Endothelial cell of umbilical vein (primary cell): Measurements from ENCODE around the gene NALCN.

ENCODE experiments used
- CTCF ChIP-seq, 2 donors: IDR thresholded peaks; 1 replicate in 1 of 2; 2 replicates in 1 of 2; pipeline ENCODE4 v1.5.1; 2011; ENCODE audit warnings: low read length in 2 of 2, mild to moderate bottlenecking in 2 of 2, moderate library complexity in 2 of 2, control low read depth in 1 of 2, inconsistent platforms in 1 of 2, low read depth in 1 of 2; ENCODE audit not compliant: insufficient read depth in 1 of 2; ENCODE audit errors: extremely low read depth in 1 of 2
- EZH2 ChIP-seq: IDR thresholded peaks from 2 replicates; pipeline ENCODE4 v1.6.1; 2012; ENCODE audit warnings: borderline replicate concordance, low read depth, mild to moderate bottlenecking, moderate library complexity, low read length, inconsistent platforms; ENCODE audit not compliant: severe bottlenecking
- FOS ChIP-seq: IDR thresholded peaks from 2 replicates; pipeline ENCODE4 v1.6.1; 2011; ENCODE audit warnings: mild to moderate bottlenecking, low read length, moderate library complexity, borderline replicate concordance; ENCODE audit not compliant: insufficient read depth
- JUN ChIP-seq: IDR thresholded peaks from 2 replicates; pipeline ENCODE4 v1.6.1; 2011; ENCODE audit warnings: borderline replicate concordance, low read depth; ENCODE audit not compliant: insufficient read length, insufficient read depth
- MYC ChIP-seq: IDR thresholded peaks from one replicate; pipeline ENCODE4 v1.6.1; 2011; ENCODE audit warnings: mild to moderate bottlenecking, low read depth, low read length
- POLR2A ChIP-seq: IDR thresholded peaks from 2 replicates; pipeline ENCODE4 v1.6.1; 2012; ENCODE audit warnings: low read depth, mild to moderate bottlenecking, control low read depth, low read length
- POLR2AphosphoS5 ChIP-seq: IDR thresholded peaks from 2 replicates; pipeline ENCODE4 v1.6.1; 2012; ENCODE audit warnings: low read depth, mild to moderate bottlenecking, control low read depth, low read length, moderate library complexity; ENCODE audit not compliant: insufficient read depth
- TF ChIP-seq, protein P1 (sequence below): IDR thresholded peaks from 2 replicates; pipeline ENCODE4 v1.6.1; 2011; ENCODE audit not compliant: insufficient read depth, insufficient read length

DNA sequence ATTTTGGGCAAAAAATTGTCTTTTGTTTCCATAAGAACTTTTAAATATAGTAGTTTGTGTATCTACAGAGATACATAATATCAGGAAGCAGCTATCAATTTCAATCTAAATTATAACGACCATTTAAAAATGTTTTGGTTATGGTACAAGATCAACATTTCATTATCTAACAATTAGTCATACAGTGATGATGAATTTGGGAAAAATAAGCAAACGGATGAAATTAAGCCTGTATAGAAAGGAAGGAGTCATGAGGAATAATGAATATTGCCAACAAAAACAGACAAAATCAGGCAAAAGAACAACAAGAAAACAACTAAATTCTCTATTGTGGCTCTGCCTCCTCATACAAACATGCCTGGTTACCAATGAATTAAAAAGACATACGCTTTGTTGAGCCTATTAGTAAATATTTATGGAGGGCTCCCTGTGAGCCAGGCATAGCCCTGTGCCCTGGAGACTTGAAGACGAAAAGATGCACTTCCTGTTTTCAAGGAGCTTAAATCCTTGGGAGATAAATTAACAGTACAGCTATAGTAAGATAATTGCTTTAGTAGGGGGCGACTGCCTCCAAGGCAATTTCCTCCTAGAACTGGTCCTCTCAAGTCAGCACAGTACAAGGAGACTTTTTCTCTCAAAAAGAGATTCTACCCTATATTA is 73.0 kb downstream of the NALCN start:
- TF ChIP-seq CTCF (IDR thresholded peaks at IDR 0.05; ENCODE audit: extremely low read depth in 1 of 2, insufficient read depth in 1 of 2, low read depth in 1 of 2, low read length in 2 of 2) (no peak), MYC (no peak), EZH2 (no peak), POLR2A (no peak), POLR2AphosphoS5 (peak; percentile 34), FOS (peak; percentile 38), JUN (peak; percentile 44)
- TF ChIP-seq, protein P1, sequence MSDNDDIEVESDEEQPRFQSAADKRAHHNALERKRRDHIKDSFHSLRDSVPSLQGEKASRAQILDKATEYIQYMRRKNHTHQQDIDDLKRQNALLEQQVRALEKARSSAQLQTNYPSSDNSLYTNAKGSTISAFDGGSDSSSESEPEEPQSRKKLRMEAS, result no peak
